ENCODE measurements around the gene SERPIND1.

GRCh38 chr22:20762233-20762796 is 11.6 kb upstream of the SERPIND1 start:
- TF ChIP-seq EP300 (IDR thresholded peaks at IDR 0.05): no peak
- no peak for TF ChIP-seq POLR2A (IDR thresholded peaks at IDR 0.05; ENCODE audit: low read depth)
- TF ChIP-seq CTCF (IDR thresholded peaks at IDR 0.05): no peak

Data from esophagus muscularis mucosa (tissue), 4 donors.